HepG2 (cell line): ENCODE measurements around the gene PRSS48.

Source experiments
- BRD4 ChIP-seq: sonication (generic); formaldehyde crosslinking; IDR thresholded peaks from 2 replicates; pipeline ENCODE4 v1.4.0; 2020; ENCODE audit warnings: missing genetic modification reagents
- GABPB1 ChIP-seq: IDR thresholded peaks from 2 replicates; pipeline ENCODE4 v1.6.1; 2016; ENCODE audit warnings: mild to moderate bottlenecking, missing genetic modification reagents, moderate library complexity, missing compliant biosample characterization
- TAF1 ChIP-seq: sonication (generic); formaldehyde crosslinking; IDR thresholded peaks from 2 replicates; pipeline ENCODE4 v1.4.0; 2020; ENCODE audit warnings: missing genetic modification reagents
- ZNF136 ChIP-seq: sonication (generic); formaldehyde crosslinking; IDR thresholded peaks from 2 replicates; pipeline ENCODE4 v1.8.1; 2022; ENCODE audit warnings: low read depth, mild to moderate bottlenecking, moderate library complexity, missing genetic modification reagents
- TF ChIP-seq, protein P1 (sequence below): sonication (generic); formaldehyde crosslinking; IDR thresholded peaks from 2 replicates; pipeline ENCODE4 v1.8.1; 2023; ENCODE audit warnings: mild to moderate bottlenecking, inconsistent platforms, moderate library complexity, missing genetic modification reagents, borderline replicate concordance
- TF ChIP-seq, protein P2 (sequence below): sonication (generic); formaldehyde crosslinking; IDR thresholded peaks from 2 replicates; pipeline ENCODE4 v1.5.0; 2020; ENCODE audit warnings: mild to moderate bottlenecking, missing genetic modification reagents, moderate library complexity
- TF ChIP-seq, protein P3 (sequence below): IDR thresholded peaks from 2 replicates; pipeline ENCODE4 v1.6.1; 2012; ENCODE audit warnings: inconsistent platforms

DNA sequence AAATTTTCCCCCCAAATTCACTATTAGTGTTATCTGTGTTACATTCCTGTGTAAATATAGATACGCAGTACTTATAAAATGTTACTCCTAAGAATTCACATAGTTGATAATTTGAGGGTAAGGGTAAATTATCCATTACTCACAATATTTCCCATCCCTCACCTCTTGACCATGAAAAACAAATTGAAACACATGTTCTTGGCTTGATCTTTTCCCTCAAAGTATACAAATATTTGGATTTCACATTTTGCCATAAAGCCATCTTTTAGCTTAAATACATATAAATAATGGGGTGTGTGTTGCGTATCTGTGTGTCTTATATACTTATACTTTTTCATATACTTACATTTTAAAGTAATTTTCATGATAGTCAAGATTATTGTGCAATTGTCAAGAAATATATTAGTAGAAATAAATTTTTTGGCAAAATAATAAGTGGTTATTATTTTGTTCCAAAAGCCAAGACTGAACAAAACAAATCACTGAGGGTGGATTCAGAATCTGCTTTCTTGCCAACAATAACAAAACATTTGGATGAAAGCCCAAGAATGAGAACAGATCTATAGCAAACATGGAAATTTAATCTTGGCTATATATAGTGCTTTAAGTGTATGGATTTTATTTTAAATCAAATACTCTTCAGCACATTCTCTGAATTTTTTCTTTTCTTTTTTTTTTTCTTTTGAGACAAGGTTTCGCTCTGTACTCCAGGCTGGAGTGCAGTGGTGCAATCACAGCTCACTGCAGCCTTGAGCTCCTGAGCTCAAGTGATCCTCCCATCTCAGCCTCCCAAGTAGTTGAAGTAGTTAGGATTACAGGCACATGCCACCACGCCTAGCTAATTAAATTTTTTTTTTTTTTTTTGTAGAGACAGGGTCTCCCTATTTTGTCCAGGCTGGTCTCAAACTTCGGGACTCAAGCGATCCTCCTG lies 48.5 kb upstream of the PRSS48 start:
- TF ChIP-seq TAF1 (CRISPR knock-in tag), result no peak
- TF ChIP-seq GABPB1, result no peak
- no peak for TF ChIP-seq BRD4
- TF ChIP-seq, protein P1, sequence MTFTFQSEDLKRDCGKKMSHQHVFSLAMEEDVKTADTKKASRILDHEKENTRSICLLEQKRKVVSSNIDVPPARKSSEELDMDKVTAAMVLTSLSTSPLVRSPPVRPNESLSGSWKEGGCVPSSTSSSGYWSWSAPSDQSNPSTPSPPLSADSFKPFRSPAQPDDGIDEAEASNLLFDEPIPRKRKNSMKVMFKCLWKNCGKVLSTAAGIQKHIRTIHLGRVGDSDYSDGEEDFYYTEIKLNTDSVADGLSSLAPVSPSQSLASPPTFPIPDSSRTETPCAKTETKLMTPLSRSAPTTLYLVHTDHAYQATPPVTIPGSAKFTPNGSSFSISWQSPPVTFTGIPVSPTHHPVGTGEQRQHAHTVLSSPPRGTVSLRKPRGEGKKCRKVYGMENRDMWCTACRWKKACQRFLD, result no peak
- TF ChIP-seq, protein P2, sequence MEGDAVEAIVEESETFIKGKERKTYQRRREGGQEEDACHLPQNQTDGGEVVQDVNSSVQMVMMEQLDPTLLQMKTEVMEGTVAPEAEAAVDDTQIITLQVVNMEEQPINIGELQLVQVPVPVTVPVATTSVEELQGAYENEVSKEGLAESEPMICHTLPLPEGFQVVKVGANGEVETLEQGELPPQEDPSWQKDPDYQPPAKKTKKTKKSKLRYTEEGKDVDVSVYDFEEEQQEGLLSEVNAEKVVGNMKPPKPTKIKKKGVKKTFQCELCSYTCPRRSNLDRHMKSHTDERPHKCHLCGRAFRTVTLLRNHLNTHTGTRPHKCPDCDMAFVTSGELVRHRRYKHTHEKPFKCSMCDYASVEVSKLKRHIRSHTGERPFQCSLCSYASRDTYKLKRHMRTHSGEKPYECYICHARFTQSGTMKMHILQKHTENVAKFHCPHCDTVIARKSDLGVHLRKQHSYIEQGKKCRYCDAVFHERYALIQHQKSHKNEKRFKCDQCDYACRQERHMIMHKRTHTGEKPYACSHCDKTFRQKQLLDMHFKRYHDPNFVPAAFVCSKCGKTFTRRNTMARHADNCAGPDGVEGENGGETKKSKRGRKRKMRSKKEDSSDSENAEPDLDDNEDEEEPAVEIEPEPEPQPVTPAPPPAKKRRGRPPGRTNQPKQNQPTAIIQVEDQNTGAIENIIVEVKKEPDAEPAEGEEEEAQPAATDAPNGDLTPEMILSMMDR, result no peak
- TF ChIP-seq, protein P3, sequence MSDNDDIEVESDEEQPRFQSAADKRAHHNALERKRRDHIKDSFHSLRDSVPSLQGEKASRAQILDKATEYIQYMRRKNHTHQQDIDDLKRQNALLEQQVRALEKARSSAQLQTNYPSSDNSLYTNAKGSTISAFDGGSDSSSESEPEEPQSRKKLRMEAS, result no peak
- TF ChIP-seq ZNF136 (CRISPR knock-in tag), result no peak
